Activated CD4-positive, CD25-positive, alpha-beta regulatory T cell treated with anti-CD3 and anti-CD28 coated beads, Interleukin-2, amount 50 U/mL, for 72 hours (primary cell): ENCODE data around the gene TCFL5.

Experiments
- DNase-seq: peaks from one replicate; pipeline ENCODE4 v3.0.0; 2021

TCFL5 gene

DNA sequence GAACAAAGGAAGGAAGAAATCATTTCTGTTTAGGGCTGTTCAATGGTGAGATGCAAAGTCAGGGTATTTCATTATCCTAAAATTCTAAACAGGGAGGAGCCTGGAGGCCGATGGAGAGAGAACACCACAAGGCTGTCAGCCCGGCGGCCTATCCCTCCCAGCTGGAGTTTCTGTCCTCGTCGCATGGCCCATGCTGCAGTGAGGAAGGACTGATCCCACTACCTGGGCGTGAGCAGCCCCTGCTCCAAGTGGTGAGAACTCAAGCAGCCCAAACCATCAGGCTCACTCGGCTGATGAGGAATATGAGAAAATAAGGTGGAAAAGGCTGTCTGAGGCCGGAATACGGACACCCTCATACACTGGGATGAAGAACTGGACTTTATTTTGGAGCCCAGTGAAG, 33.9 kb upstream of the TCFL5 start:
- DNase-seq, result no peak

GRCh38 chr20:62894261-62894660, 32.6 kb upstream of the TCFL5 start:
- DNase-seq, result no peak

DNA sequence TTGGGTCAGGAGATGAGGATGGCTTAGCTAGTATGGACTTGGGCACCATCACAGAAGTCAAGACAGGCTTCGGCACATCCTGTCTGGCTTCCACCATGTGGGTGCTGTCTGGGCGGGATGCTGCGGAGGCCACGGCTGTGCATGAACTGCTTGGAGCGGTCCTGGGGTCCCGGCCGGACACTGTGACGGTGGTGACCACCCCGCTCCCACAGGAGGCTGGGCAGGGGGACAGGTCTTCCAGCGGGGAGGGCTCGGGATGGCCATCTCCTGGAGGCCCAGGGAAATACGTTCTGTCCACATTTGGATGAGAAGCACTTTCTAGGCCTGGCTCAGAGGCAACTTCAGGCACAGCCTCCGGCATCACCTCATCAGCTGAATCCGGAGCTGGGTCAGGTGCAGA, 32.1 kb upstream of the TCFL5 start:
- DNase-seq, result no peak

- no peak for DNase-seq
These were observed 31.0 kb upstream of the TCFL5 start for GRCh38 chr20:62892348-62893304.

DNA sequence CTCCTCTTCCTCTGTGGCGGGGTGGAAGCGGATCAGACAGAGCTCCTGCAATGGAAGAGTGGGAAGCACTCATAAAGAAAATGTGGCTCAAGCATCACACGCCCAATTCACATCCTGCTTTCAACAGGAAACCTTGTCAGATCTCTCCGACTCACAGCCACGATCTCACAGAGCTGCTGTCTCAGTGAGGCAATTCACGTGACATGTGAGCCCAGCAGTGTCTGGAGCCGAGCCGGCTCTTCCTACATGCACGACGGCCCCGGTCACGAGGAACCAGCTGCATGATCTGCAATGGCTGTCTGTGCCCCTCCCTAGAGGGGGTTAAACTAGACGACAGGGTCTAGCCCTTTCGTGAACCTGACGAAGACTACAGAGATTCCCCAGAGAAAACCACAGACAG, 29.5 kb upstream of the TCFL5 start:
- no peak for DNase-seq

GRCh38 chr20:62890444-62890843, 28.8 kb upstream of the TCFL5 start:
- DNase-seq, result no peak

DNA sequence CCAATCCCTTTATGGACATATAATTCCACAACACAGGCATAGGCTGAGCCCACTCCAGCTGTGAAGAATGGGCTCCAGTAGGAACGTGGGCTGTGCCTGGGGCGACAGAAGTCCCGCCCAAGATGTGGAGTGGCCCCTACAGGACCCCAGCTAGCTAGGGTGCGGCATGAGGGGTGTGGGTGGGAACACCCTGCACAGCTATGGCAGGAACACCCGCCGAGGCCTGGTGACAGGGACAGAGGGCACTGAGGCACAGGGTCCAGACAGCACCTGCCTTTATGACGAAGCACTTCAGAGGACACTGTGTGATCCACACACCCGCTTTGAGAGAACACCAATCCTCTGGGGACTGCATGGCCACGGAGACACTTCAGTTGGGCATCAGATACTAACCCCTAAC, 28.2 kb upstream of the TCFL5 start:
- DNase-seq, result no peak

DNA sequence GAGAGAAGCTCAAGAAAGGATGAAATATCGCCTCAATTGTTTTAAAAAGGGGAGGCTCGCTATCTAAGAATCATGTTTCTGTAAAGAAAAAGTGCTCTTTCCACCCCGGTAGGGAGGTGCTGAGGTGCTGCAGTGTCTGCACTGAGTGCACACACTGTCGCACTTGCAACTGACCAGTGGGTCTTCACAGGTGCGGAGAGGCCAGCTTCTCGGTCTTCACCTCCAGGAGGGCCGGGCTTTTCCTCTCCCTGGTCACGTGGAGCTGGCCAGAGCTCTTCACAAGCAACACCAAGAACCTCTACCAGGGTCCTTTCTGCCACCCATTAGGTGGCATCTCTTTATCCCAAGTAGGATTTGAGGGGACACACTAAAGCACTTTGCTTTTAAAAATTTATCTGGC, 27.8 kb upstream of the TCFL5 start:
- no peak for DNase-seq

DNA sequence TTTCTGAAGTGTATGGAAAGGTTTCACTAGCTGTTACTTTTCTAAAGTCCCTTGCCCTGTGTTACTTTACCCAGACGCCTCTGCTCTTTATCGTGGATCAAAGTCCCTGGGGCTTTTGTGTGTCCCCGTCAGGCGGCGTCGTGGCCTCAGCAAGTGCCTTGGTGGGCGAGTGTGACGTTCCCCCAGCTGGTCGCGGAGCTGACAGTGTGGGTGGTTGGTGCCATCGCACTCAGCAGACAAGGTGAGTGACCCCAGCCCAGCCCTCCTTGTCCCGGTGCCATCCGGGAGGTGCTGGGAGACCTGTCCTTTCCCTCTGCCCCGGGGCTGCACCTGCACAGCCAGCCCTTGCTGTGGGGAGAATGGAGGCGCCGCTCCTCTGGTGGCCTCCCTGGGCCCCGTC, 27.3 kb upstream of the TCFL5 start:
- no peak for DNase-seq

DNA sequence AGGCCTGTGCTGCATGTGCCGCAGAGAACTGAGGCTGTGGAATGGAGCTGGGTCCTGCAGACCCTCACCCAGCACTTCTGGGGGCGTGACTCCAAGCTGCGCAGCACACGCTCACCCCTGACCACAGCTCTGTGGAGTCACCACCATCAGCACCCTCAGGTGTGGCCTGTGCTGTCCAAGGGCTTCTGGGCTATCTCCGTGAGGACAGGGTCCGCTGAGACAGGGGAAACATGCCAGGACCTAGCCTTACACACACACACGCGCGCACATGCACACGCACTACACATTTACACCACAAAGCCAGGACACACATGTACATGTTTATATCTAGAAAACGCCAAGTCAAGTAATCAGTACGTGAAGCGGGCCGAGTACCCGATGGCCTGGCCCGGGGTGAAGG, 26.8 kb upstream of the TCFL5 start:
- no peak for DNase-seq

GRCh38 chr20:62887860-62888239, 26.2 kb upstream of the TCFL5 start:
- DNase-seq, result no peak

DNA sequence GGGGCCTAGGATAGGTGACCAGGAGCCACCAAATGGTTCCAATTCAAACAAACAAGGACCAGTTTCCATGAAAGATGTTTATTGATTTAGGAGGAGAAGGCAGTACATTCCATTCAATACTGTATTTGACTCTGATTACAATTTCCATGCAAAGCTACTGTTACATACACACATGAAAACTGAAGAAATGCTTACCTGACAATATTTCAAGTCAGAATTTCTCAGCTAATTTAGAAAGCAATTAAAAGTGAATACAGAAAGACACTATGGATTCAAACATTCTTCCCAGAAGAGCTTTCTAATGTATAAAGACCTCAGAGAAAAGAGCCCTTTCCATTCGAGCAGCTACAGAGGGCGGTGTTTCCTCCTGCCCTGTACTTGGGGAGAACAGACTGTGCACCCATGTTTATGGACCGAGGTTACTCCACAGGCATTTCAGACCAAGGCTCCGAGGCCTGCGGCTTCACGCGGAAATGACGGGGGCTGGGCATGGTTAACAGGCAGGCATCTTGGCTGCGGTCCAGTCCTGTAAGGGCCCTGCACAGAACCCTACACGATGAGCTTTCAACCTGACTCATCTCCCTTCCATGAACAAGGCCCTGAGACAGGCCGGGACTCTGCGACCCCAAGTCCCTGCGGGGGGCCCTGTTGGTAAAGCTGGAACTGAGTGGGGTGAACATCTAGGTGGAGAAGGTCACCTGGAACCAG, 25.7 kb upstream of the TCFL5 start:
- no peak for DNase-seq

GRCh38 chr20:62886709-62887058, 25.1 kb upstream of the TCFL5 start:
- DNase-seq, result no peak

DNA sequence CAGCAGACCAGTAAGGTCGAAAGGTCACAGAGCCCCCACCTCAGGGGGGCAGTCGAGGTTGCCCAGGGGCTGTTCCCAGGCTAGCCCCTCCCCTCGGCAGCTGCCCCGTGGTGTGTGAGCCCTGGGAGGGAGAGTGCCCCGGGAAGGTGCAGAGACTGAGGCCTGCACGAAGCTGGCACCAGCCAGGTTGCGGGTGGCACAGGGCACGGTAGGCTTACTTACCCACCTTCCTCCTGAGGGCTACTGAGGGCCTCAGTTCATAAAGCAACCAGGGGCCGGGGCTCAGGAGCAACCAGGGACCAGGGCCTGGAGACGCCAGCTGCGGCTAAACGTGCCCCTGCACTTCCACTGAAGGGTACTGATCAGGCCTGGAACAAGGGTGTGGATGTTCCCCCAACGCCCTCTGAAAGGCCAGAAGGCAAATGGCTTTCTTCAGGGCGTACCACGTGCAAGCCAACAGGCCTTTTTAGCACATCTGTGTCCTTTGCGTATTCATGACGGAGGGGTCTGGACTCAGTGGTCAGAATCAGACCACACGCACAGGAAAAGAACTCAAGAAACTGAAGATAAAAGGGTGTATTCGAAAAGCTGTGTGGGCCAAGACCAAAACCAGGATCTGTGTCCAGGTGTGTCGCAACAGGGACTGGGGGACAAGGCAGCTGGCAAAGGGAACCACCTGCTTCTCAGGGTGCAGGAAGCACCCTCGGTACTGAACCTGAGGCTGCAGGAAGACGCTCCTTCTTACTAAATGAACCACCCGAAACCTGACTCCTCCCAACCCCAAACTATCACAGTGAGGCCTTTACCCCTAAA, 24.5 kb upstream of the TCFL5 start:
- no peak for DNase-seq

- DNase-seq, result no peak
These were observed 23.6 kb upstream of the TCFL5 start for GRCh38 chr20:62885046-62885895.

DNA sequence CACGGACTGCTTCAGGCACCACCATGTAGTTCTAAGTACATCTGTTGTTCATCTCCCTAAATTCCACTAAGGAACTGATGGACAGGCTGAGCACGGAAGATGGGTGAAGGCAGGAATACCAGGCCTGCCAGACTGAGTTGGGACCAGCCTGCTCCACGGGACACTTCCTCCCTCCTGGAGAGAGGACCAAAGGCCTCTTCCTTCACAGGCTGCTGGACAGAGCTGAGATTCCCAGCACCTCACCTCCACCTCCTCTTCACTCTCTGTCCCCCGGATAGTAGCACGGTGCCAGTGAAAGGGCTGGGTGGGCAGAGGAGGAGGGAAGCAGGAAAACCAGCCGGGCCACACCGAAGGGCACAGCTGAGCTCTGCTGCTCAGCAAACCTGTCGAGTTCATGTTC, 22.9 kb upstream of the TCFL5 start:
- DNase-seq, result no peak

GRCh38 chr20:62882426-62882825, 20.8 kb upstream of the TCFL5 start:
- no peak for DNase-seq

DNA sequence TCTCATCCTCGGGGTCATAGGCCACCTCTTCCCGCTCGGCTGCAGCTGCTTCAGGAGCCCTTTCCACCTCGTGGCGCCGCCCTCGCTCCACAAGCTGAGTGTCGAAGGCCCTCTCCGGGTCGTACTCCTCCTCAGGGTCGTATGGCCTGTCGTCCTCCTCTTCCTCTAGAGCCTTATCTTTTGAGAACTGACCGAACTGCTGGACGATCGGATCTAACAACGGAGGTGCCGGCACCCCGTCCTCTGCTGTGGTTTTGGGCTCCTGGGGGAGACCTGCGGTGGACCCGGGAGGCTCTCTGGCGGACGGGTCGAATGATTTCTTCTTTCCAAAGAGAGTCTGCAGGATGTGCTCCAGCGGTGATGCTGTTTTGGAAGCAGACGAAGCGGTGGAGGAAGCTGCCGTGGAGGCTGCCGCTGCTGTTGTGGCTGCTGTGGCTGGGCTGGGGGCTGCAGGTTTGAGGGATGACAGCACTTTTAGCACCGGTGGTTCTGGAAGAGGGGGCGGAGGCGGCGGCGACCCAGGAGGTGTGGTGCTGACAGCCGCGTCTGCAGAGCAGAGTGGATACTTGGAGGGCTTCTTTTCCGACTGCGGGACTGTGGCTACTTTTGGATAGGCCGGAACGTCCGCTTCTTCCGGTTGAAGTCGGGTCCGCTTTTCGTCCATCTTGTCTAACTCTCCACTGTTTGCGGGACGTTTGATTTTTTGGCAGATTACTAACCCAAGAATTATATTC, 20.2 kb upstream of the TCFL5 start:
- DNase-seq, result no peak

DNA sequence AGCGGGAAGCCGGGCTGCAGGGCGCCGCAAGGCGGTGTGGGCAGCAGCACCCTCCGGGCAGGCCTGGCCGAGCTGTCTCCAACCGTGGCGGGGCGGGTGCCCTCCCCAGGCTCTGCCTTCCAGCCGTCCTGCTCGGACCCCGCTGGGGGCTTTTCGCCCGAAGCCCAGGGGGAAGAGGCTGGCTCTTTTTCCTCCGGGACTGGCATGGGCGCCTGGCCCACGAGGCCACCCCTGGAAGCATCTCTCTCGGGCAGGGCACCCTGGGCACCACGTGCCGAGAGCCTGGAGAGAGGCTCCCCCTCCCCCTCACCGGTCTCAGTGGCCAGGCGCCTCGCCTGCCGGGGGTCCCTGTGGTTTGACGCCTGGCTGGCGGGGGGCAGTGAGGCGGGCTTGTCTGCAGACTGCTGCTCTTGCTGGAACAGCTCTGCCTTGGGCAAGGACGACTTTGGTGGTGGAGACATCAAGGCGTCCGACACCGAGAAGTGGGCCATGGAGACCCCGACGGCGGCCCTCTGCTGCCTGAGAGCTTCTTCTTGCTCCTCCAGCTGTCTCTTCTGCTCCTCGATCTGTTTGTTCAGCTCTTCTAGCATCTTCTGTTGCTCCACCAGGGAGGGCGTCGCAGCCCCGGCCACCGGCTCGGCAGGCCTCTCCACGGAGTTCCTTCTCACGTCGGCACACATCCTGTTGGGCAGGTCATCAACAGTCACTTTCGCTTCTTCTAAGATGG, 19.5 kb upstream of the TCFL5 start:
- DNase-seq, result no peak

DNA sequence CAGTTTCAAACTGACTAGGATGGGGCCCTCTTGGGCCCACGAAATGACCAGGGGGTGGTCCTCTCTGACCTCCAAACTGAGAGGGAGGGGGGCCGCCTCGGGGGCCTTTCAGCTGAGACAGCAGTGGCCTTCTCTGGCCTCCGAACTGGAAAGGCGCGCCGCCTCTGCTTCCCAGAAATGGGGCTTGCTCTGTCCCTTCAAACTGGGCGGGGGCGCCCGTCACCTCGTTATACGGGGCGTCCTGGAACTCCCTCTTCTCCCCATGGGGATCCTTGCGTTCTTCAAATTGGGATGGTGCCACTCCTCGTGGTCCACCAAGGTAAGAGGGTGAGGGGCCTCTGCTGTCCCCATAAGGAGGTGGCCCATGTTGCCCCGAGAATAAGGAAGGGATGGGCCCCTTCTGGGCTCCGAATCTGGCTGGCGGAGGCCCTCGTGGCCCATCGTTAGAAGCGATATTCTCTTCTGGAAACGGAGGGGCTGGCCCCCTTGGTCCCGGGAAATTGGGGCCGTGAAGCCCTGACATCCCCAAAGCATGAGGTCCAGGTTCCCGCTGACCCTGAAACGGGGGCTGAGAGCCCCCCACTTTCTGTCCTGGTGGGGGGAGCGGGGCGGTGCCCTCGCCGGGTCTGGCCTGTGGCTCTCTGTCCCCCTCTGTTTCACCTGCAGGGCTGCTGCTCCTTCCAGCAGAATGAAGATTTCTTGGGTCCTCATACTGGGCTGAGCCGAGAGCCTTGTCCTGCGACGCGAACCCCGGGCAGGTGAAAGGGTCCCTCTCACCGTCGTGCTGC, 18.7 kb upstream of the TCFL5 start:
- DNase-seq, result no peak
